Vagina (tissue), 2 donors: ENCODE data around the gene CPA1. TPM values are rescaled to one million over a fixed set of nuclear protein-coding genes. Genes with fewer than 3 reads are reported as not detected.

Experiments used
- DNase-seq, 2 donors: peaks; one replicate each; pipeline ENCODE4 v3.0.0-alpha.2; 2017; ENCODE audit errors: extremely low spot score in 2 of 2
- H3K27ac ChIP-seq: fragments of 200-600 bp; sonication (generic); one replicate; pipeline ENCODE4 v1.5.1; 2019
- H3K27me3 ChIP-seq: fragments of 200-600 bp; sonication (generic); one replicate; pipeline ENCODE4 v1.5.1; 2019
- H3K36me3 ChIP-seq, 2 donors: fragments of 200-600 bp; sonication (generic); one replicate each; pipeline ENCODE4 v1.5.1; 2017 to 2019
- H3K4me1 ChIP-seq: fragments of 200-600 bp; sonication (generic); one replicate; pipeline ENCODE4 v1.5.1; 2019
- H3K4me3 ChIP-seq, 2 donors: fragments of 200-600 bp; sonication (generic); 1 replicate in 1 of 2; 2 replicates in 1 of 2; pipeline ENCODE4 v1.5.1; 2016 to 2019
- H3K9me3 ChIP-seq: fragments of 200-600 bp; sonication (generic); one replicate; pipeline ENCODE4 v1.5.1; 2019
- POLR2A ChIP-seq, 2 donors: fragments of 450-650 bp; IDR thresholded peaks; one replicate each; pipeline ENCODE4 v1.6.1; 2017; ENCODE audit warnings: antibody characterized with exemption in 2 of 2, mild to moderate bottlenecking in 2 of 2, moderate library complexity in 2 of 2
- POLR2AphosphoS5 ChIP-seq, 2 donors: sonication (generic); formaldehyde crosslinking; IDR thresholded peaks; one replicate each; pipeline ENCODE4 v1.9.0; 2017; ENCODE audit warnings: antibody characterized with exemption in 2 of 2, mild to moderate bottlenecking in 2 of 2, low read depth in 1 of 2; ENCODE audit not compliant: insufficient read depth in 1 of 2
- intact Hi-C: fragments of 100-400 bp; cut with DNase I; formaldehyde crosslinking; loops from one replicate; pipeline ENCODE4 v1.15.1; 2023
- total RNA-seq: library from RNA; depleted of rRNA; stranded (reverse); fragments of >200 nt; gene quantifications from one replicate; pipeline ENCODE4 v1.2.3, GENCODE V29; 2016
- TF ChIP-seq, protein P1 (sequence below), 3 experiments: fragments of 450-650 bp in 2 of 3; fragments of 200-600 bp in 1 of 3; sonication (generic) in 1 of 3; IDR thresholded peaks; one replicate each; pipeline ENCODE4 v1.5.1; 2017 to 2019; ENCODE audit warnings: antibody characterized with exemption in 3 of 3, mild to moderate bottlenecking in 2 of 3, moderate library complexity in 2 of 3

CPA1 gene
- total RNA-seq, 1 donor from 2014 or later = not detected

DNA sequence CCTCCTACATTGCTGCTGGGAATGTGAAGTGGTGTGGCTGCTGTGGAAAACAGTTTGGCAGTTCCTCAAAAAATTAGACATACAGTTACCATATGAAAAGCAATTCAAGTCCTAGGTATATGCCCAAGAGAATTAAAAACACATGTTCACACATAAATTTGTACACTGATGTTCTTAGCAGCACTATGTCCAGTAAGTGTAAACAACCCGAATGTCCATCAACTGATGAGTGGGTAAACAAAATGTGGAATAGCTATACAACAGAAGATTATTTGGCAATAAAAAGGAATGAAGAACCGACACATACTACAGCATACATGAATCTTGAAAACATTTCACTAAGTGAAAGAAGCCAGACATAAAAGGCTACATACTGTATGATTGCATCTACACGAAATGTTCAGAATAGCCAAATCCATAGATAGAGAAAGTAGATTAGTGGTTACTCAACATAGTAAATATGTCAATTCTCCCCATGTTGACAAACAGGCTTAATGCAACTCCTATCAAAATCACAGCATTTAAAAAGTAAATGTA is 43.3 kb downstream of the CPA1 start:
- Histone ChIP-seq H3K4me3 (no peak overlapping the region), H3K36me3 (no peaks in the 10 kb centered on the region), H3K27me3 (no peaks in the 10 kb centered on the region), H3K27ac (no peak overlapping the region), H3K4me1 (no peaks in the 10 kb centered on the region), H3K9me3 (no peaks in the 10 kb centered on the region)
- no peak for DNase-seq
- intact Hi-C loops = no loop called here
- TF ChIP-seq POLR2A (IDR thresholded peaks at IDR 0.05) = no peak
- TF ChIP-seq, protein P1, sequence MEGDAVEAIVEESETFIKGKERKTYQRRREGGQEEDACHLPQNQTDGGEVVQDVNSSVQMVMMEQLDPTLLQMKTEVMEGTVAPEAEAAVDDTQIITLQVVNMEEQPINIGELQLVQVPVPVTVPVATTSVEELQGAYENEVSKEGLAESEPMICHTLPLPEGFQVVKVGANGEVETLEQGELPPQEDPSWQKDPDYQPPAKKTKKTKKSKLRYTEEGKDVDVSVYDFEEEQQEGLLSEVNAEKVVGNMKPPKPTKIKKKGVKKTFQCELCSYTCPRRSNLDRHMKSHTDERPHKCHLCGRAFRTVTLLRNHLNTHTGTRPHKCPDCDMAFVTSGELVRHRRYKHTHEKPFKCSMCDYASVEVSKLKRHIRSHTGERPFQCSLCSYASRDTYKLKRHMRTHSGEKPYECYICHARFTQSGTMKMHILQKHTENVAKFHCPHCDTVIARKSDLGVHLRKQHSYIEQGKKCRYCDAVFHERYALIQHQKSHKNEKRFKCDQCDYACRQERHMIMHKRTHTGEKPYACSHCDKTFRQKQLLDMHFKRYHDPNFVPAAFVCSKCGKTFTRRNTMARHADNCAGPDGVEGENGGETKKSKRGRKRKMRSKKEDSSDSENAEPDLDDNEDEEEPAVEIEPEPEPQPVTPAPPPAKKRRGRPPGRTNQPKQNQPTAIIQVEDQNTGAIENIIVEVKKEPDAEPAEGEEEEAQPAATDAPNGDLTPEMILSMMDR (IDR thresholded peaks at IDR 0.05) = no peak
- no peak for TF ChIP-seq POLR2AphosphoS5 (IDR thresholded peaks at IDR 0.05; ENCODE audit: insufficient read depth in 1 of 2, low read depth in 1 of 2)

DNA sequence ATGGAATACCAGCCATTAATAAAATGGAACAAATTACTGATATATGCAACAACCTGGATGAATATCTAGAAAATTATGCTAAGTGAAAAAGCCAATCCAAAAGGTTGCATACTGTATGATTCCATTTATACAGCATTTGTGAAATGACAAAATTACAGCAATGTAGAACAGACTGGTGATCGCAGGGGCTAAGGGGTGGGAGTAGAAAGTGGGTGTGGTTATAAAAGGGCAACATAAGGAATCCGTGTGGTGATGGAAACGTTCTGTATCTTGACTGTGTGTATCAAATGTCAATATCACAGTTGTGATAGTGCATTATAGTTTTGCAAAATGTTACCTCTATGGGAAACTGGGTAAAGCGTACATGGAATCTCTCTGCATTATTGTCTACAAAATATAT is 45.5 kb downstream of the CPA1 start:
- peaks cover 17% of the 10 kb centered on the region for H3K4me1 ChIP-seq
- no peak overlapping the region for H3K27ac ChIP-seq
- H3K27me3 ChIP-seq = no peaks in the 10 kb centered on the region
- no peak for DNase-seq
- TF ChIP-seq POLR2AphosphoS5 (IDR thresholded peaks at IDR 0.05; ENCODE audit: insufficient read depth in 1 of 2, low read depth in 1 of 2) (no peak), POLR2A (IDR thresholded peaks at IDR 0.05) (no peak)
- TF ChIP-seq, protein P1 (IDR thresholded peaks at IDR 0.05) = no peak
- no peaks in the 10 kb centered on the region for H3K36me3 ChIP-seq
- H3K4me3 ChIP-seq = no peak overlapping the region
- H3K9me3 ChIP-seq = no peaks in the 10 kb centered on the region
- intact Hi-C loops = no loop called here

DNA sequence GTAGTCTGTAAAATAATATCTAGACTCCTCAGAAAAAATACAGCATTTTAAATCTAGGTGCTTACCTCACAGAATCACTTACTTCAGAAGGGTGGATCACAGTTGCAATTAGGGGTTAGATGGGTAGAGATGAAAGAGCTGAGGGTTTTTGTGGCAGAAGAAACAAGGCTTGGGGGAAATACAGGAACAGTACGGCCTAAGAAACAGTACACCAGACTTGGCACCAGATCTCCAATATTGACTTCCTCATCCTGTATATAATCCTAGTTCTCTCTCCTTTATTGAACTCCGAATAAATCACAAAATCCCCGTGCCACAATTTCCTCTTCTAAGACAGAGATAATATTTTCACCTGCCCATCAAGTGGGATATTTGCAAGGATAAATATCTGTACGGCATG is 46.3 kb downstream of the CPA1 start:
- no peaks in the 10 kb centered on the region for H3K9me3 ChIP-seq
- intact Hi-C loops = no loop called here
- no peak overlapping the region for H3K27ac ChIP-seq
- no peak for DNase-seq
- H3K36me3 ChIP-seq = no peaks in the 10 kb centered on the region
- H3K27me3 ChIP-seq = no peaks in the 10 kb centered on the region
- peaks cover 20% of the 10 kb centered on the region for H3K4me1 ChIP-seq
- TF ChIP-seq POLR2A (IDR thresholded peaks at IDR 0.05) (no peak), POLR2AphosphoS5 (IDR thresholded peaks at IDR 0.05; ENCODE audit: insufficient read depth in 1 of 2, low read depth in 1 of 2) (no peak)
- TF ChIP-seq, protein P1 (IDR thresholded peaks at IDR 0.05) = no peak
- H3K4me3 ChIP-seq = no peak overlapping the region

DNA sequence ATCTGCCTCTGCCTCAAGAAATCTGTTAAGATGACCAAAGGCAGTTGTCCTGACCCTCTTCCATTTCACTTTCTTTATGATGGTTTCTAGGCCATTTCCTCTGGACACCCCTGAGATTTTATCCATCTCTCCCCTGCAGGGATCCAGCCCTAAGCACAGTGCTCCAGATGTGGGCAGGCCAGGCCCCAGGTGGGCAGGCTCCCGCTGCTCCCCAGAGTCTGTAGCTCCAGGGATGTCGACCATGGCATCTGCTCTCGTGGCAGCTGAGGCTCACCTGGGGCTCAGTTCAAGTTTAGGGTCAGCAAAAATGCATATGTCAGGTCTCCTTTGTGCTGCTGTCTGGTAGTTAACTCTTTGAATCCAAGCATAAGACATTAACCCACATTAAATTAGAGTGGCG is 48.7 kb downstream of the CPA1 start:
- no peak for DNase-seq
- TF ChIP-seq POLR2AphosphoS5 (IDR thresholded peaks at IDR 0.05; ENCODE audit: insufficient read depth in 1 of 2, low read depth in 1 of 2) (no peak), POLR2A (IDR thresholded peaks at IDR 0.05) (no peak)
- TF ChIP-seq, protein P1 (IDR thresholded peaks at IDR 0.05) = no peak
- intact Hi-C loops = no loop called here
- no peaks in the 10 kb centered on the region for H3K9me3 ChIP-seq
- no peak overlapping the region for H3K4me3 ChIP-seq
- H3K27ac ChIP-seq = no peak overlapping the region
- no peaks in the 10 kb centered on the region for H3K36me3 ChIP-seq
- no peaks in the 10 kb centered on the region for H3K27me3 ChIP-seq
- H3K4me1 ChIP-seq = peaks cover 25% of the 10 kb centered on the region

DNA sequence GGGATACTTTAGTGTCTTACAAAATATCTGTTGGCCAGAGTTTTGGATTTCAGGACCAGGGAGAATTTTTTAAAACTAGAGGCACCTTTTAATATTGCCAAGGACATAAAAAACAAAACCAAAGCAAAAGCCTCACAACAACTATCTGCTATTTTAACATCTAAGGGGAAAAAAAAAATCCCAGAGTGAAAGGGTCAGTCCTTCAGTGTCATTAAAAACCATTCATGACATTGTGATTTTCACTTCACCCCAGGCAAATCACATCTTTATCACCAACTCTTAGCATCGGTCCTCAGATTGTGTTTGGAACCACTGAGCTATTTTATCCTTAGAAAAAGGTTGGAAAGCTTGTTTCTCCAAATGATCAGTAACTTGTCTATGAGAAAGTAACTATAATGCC is 49.8 kb downstream of the CPA1 start:
- no peaks in the 10 kb centered on the region for H3K9me3 ChIP-seq
- no peaks in the 10 kb centered on the region for H3K27me3 ChIP-seq
- intact Hi-C loops = no loop called here
- H3K36me3 ChIP-seq = no peaks in the 10 kb centered on the region
- peaks cover 25% of the 10 kb centered on the region for H3K4me1 ChIP-seq
- H3K4me3 ChIP-seq = no peak overlapping the region
- peak overlapping the region; percentile 47 for H3K27ac ChIP-seq
- no peak for TF ChIP-seq POLR2A (IDR thresholded peaks at IDR 0.05)
- TF ChIP-seq, protein P1 (IDR thresholded peaks at IDR 0.05) = no peak
- no peak for TF ChIP-seq POLR2AphosphoS5 (IDR thresholded peaks at IDR 0.05; ENCODE audit: insufficient read depth in 1 of 2, low read depth in 1 of 2)
- no peak for DNase-seq
